CD4-positive, alpha-beta T cell treated with Interleukin-2 at 100 ng/mL for 4 hours (primary cell): ENCODE measurements around the gene PRTG.
A peak's percentile ranks its signal among the peaks of the same experiment; 100 is the strongest.
"Not testable (repeated sequence)": the region's sequence is repeated elsewhere in the genome, so short reads cannot be mapped to it uniquely, and the experiment has no call there.

Source experiments
- DNase-seq: peaks from one replicate; pipeline ENCODE4 v3.0.0-alpha.2; 2020; ENCODE audit warnings: low spot score

The PRTG gene

DNA sequence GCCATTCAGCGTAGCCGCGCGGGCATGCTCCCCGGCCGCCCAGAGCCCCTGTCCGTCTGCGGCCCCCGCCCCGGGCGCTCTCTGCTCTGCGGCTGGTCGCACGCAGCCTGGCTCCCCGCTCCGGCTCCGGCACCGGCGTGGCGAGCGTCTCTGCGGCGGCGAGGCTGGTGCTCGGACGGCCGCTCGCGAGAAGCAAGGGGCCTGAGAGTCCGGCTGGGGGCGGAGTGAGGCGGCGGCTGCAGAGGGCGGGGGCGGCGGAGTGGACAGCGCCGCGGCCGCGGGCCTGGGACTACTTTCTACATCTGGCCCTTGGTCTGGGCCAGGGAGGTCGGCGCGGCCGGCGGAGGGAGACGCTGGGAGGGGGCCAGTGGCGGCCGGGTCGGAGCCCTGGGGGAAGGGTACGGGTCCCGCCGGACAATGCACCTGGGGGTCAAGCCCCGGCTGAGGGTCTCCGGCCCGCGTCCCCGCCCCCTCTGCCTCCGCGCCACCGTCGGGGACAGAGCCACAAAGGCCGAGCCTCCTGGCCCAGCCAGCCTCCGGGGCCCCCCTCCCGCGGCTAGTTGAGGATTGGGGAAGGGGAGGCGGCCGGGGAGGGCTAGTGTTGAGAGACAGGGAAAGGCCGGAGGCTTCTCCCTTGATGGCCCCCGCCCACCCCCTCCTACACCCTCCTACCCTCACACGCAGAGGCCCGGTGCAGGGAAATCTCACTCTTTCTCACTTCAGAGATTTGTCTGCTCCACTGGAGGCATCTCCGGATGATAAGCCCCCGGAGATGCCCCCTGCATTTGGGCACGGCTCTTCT is at the start of gene PRTG:
TSS of gene PRTG (minus strand) at position 226 of the 802 bp plus-strand sequence. CDS start at position 5, 221 bp downstream.
- no peak for DNase-seq

DNA sequence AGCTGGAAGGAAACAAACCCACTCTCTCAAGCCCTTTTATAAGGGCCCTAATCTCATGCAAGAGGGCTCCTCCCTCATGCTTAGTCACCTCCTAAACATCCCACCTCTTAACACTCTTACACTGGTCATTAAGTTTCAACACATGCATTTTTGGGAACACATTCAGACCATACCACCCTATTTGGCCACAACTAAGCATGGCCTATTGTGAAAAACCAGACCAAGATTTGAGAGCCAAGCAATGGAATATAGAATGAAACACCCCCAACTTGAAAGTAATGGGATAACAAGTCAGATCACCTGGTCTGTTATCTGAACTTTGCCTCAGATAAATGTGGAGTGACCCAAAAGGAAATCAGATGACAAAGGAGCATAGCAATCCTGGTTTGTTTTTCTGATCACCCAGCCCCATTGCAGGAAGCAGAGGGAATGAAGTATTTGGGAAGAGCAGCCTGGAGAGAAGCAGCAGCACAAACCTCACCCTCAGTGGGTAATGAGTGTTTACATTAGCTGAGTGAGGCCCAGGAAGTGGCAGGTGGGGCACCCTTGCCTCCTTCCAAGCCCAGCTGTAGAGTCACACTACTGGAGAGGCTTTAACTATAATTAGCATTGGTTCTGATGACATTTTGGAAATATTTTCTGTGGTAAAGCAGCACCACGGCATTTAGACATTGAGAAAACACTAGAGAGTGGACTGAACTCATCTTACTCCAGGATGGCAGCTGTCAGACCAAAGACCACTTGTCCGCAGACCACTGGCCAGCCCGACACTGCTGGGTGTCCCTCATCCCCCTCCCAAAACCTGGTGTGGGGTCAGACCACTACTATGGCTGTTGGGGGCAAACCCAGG is 48.8 kb upstream of the PRTG start:
- no peak for DNase-seq

DNA sequence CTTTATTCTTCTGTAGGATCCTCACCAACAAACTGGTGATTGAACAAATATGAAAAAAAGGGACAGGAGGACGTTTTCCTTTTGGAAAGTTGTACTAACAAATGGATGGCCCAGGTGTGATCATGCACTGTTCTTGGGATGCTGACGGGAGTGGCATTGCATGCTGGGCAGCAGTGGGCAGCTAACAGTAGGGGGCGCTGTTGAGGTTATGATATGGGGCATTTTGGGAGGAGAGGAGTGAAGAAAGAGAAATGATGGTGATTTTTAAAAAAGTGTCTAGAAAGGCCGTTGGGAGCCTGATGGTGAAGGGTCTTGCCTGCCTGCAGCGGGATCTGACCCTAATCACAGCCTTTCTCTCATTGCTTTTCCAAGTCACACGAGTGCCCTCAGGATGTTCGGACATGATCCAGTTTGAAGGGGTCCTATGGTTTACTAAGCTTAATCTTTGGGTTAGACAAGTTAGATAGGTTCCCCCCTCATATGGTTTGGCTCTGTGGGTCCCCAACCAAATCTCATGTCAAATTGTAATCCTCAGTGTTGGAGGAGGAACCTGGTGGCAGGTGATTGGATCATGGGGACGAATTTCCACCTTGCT is 46.2 kb upstream of the PRTG start:
- peak; percentile 44 for DNase-seq

DNA sequence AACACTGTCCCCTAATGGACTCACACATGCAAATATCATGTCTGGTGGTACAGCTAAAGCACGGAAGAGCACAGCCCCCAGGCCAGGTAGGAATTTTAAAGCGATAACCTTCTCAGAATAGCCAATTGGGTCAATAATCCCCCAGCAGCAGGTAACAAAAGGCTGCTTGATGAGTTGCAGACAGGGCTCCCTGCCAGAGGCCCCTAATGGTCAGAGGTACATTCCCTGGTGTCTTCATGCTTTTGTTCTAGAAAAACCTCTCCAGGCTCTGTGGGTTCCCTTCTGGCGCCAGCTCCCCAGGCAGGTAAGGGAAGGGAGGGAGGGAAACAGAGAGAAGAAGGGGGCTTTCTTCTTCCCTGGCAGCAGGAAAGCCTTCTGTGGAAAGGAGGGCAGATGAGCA is 43.4 kb upstream of the PRTG start:
- DNase-seq, result no peak

- DNase-seq, result not testable (repeated sequence)
These were observed 42.6 kb upstream of the PRTG start for GRCh38 chr15:55785593-55785992.

DNA sequence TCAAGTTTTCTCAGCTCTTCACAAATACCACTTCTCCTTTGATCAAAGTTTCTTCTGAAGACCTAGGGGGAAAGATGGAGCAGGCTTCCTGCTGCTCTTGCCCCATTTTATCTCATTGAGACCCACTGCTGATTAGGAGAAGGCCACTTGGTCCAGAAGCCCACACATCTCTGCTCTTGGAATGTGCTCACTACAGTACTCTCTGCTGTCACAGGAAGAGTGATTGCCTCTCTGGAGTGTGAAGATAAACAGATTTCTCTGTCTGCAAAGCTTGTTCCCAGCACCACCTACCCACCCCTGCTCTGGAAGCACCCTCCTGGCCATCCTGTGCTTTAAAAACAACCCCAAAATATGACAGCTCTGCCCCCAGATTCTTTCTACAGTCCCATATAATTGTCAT is 41.3 kb upstream of the PRTG start:
- DNase-seq, result no peak

DNA sequence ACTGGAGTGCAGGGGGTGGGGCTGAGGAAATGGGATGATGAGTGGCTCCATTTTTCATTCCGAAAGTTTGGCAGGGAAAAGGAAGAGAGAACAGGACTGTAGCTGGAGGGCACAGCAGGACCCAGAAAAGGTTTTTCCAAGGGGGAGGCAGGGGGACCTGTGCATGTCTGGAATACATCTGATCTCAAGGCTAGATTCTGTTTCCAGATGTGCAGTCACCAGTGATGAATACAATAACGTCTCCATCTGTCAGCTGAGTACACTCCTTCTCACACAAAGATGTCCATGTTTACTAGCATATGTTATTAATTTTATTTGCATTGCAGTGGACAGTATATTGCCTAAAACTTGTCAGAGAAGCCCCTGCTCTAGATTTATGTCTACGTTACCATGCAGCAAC is 39.9 kb upstream of the PRTG start:
- no peak for DNase-seq

- DNase-seq, result no peak
These were observed 37.3 kb upstream of the PRTG start for GRCh38 chr15:55780292-55780691.

GRCh38 chr15:55778932-55779331 is 36.0 kb upstream of the PRTG start:
- no peak for DNase-seq

DNA sequence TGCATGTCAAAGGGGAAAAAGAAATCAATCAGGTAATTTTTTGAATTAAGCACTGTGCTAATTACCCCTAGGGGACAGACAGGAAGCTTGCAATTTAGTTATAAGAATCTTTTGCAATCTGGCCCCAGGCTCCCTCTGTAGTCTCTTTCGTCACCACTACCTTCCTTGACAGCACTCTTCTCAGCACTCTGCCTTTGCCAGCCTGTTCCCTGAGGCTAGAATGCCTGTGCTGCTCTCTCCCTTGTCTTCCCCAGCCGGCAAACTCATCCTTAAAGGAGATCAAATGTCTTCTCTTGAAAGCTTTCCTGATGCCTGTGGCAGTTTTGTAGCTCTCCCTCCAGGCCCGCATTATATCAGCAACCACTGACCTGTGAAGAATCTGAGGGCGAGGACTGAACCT is 32.4 kb upstream of the PRTG start:
- no peak for DNase-seq

- peak; percentile 45 for DNase-seq
These were observed 31.4 kb upstream of the PRTG start for GRCh38 chr15:55774113-55774970.

DNA sequence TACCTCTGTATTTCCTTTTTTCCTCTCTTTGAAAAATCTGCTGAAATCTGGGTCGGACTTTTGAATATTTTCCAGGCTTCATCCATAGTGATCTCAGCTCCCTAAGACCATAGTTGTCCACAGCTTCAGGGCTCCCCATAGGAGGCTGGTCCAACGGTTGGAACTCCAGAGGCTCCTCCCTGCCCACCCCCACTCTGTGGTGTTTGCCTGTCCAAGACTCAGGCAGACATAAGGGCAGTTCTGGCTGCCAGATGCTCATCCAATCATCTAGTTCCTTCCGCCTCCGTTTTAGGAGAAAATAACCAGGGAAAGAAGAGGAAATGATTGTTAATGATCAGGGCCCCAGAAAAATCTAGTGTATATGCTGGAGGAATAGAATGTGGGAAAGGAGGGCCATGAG is 27.9 kb upstream of the PRTG start:
- DNase-seq, result no peak

- no peak for DNase-seq
These were observed 27.3 kb upstream of the PRTG start for GRCh38 chr15:55770261-55770660.

DNA sequence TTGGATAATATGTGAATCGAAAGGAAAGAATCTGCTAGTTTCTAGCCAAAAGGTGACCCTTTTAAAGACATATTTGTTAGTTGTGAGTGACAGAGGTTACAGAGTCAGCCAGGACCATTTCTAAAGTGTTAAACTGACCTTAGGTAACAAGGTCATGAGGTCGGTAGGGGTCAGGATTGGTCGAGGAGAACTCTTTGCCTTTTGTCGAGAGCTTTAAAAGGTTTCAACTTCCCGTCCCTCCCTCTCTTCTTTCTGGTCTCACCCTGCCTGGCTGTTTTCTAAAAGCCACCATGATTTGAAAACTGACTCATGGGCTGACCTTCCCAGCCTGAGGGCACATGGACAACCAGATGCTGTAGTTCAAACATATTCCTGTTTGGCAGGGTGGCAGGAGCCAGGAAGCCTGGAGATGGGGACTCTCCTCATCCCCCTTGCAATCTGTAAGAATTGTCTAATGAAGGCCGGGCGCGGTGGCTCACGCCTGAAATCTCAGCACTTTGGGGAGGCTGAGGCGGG is 25.8 kb upstream of the PRTG start:
- DNase-seq, result no peak

DNA sequence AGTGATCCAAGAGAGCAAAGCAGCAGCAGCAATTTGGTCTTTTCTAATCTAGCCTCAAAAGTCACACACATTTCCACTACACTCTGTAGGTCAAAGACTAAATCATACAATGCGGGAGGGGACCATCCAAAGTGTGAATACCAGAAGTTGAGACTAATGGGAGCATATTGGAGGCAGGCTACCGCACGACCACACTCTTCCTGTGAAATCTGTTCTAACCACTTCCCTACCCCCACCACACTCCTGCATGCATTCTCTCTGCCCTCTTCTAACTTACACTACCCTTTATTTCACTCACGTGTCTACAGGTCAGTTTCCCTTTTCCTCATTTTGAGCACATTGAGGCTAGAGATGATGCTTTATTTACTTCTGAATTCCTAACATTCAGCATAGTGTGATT is 23.7 kb upstream of the PRTG start:
- DNase-seq, result no peak

DNA sequence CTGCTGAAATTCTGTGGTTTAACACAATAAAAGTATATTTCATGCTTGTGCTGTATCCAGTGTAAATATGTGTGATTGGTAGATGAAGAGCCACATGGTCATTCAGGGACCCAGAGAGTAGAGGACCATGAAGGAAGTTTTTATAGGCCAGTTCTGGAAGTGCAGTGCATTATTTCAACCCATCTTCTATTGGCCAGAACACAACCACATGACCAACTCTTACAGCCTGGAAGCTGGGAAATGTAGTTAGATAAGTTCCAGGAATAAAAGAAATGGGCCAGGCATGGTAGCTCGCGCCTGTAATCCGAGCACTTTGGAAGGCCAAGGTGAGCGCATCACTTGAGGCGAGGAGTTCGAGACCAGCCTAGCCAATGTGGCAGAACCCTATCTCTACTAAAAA is 21.4 kb upstream of the PRTG start:
- DNase-seq, result no peak

DNA sequence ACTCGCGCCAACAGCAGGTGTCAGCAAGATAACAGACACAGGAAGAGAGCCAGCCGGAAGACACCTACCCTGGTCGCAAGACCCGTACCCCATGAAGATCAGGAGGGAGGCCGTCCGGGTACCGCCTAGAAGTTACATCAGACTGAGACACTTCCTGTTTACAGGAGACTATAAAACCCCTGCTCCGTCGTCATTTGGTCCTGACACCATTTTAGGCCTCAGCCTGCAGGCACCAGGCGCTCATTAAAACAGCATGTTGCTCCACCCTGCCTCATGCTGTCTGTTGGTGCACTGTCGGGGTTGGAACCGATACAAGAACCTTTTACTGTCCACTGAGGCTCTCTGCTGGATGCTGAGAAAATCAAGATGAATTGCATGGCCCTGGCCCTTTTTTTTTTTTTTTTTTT is 15.6 kb upstream of the PRTG start:
- DNase-seq, result no peak

DNA sequence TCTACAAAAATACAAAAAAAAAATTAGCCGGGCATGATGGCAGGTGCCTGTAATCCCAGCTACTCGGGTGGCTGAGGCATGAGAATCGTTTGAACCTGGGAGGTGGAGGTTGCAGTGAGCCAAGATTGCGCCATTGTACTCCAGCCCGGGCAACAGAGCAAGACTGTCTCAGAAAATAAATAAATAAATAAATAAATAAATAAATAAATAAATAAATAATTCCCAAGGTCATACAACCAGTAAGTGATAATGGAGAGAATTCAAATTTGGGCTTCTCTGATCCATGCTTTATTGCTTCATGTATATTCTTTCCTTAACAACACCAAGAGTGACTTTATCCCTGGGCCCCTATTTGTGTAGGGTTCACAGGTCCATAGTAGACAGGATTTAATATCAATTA is 10.5 kb upstream of the PRTG start:
- DNase-seq, result not testable (repeated sequence)

DNA sequence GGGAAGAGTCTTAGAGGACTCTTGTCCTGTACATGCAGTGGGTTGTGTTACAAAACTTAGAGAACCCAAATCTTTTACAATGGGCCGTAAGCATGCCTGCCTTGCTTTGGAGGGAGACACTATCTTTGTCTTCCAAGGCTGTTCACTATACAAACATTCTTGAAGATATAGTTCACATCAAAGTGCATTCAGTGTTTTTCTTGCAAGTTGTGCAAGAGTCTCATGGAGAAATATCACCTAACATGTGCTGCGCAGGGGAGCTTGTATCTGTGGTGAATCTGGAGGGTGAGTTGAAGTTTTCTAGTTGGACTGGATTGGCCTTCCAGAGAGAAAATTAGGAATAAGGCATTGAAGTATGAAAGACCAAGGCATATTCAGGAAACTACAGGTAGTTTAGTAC is 7.8 kb upstream of the PRTG start:
- DNase-seq, result no peak

- DNase-seq, result no peak
These were observed 1.0 kb upstream of the PRTG start for GRCh38 chr15:55743729-55744655.

- no peak for DNase-seq
These were observed 440 bp downstream of the PRTG start for GRCh38 chr15:55742498-55742926.
